H1 (cell line): ENCODE data around the gene SPIRE1.

Experiments used
- CBX5 ChIP-seq: fragments of 300-800, 300-1000 bp; sonication (generic); IDR thresholded peaks from 2 replicates; pipeline ENCODE4 v1.7.1; 2016; ENCODE audit warnings: antibody characterized with exemption, low read length, low read depth
- CTCF ChIP-seq, 3 experiments: IDR thresholded peaks; 1 replicate in 2 of 3; 2 replicates in 1 of 3; pipeline versions ENCODE4 v1.5.1 to v1.6.1; 2011; ENCODE audit warnings: low read length in 3 of 3, mild to moderate bottlenecking in 3 of 3, inconsistent platforms in 2 of 3, low read depth in 1 of 3, moderate library complexity in 1 of 3; ENCODE audit not compliant: insufficient read depth in 1 of 3; ENCODE audit errors: control extremely low read depth in 1 of 3
- EGR1 ChIP-seq: IDR thresholded peaks from 2 replicates; pipeline ENCODE4 v1.6.1; 2011; ENCODE audit warnings: low read depth, low read length, borderline replicate concordance
- GABPA ChIP-seq: IDR thresholded peaks from 2 replicates; pipeline ENCODE4 v1.6.1; 2011; ENCODE audit warnings: mild to moderate bottlenecking, low read length, moderate library complexity, borderline replicate concordance; ENCODE audit not compliant: insufficient read depth
- JUN ChIP-seq: IDR thresholded peaks from 2 replicates; pipeline ENCODE4 v1.6.1; 2011; ENCODE audit warnings: low read depth, mild to moderate bottlenecking, improper control_type of control experiment, low read length
- JUND ChIP-seq: IDR thresholded peaks from 2 replicates; pipeline ENCODE4 v1.6.1; 2011; ENCODE audit warnings: mild to moderate bottlenecking, improper control_type of control experiment, low read length
- POLR2A ChIP-seq, 2 experiments: IDR thresholded peaks; 1 replicate in 1 of 2; 2 replicates in 1 of 2; pipeline ENCODE4 v1.6.1; 2011; ENCODE audit warnings: low read depth in 2 of 2, low read length in 2 of 2, mild to moderate bottlenecking in 2 of 2; ENCODE audit errors: control extremely low read depth in 1 of 2
- POLR2AphosphoS5 ChIP-seq: IDR thresholded peaks from 2 replicates; pipeline ENCODE4 v1.6.1; 2011; ENCODE audit warnings: low read depth, low read length
- RFX5 ChIP-seq: IDR thresholded peaks from 2 replicates; pipeline ENCODE4 v1.6.1; 2011; ENCODE audit warnings: low read depth, low read length, improper control_type of control experiment, borderline replicate concordance
- RNF2 ChIP-seq: fragments of 200-900, 300-1000 bp; sonication (generic); IDR thresholded peaks from 2 replicates; pipeline ENCODE4 v1.7.1; 2016; ENCODE audit warnings: borderline replicate concordance, low read depth, mild to moderate bottlenecking, antibody characterized with exemption, low read length; ENCODE audit not compliant: poor library complexity, severe bottlenecking; ENCODE audit errors: missing control alignments
- SP2 ChIP-seq: IDR thresholded peaks from 2 replicates; pipeline ENCODE4 v1.6.1; 2012; ENCODE audit warnings: mild to moderate bottlenecking, low read length, inconsistent platforms
- TF ChIP-seq, protein P1 (sequence below): IDR thresholded peaks from 2 replicates; pipeline ENCODE4 v1.6.1; 2012; ENCODE audit warnings: inconsistent platforms

GRCh38 chr18:12485479-12486105 lies 172.3 kb downstream of the SPIRE1 start:
- no peak for TF ChIP-seq GABPA
- no peak for TF ChIP-seq JUN
- no peak for TF ChIP-seq POLR2AphosphoS5
- TF ChIP-seq CTCF (IDR thresholded peaks at IDR 0.05; ENCODE audit: control extremely low read depth in 1 of 3, insufficient read depth in 1 of 3, low read depth in 1 of 3, low read length in 3 of 3): no peak
- no peak for TF ChIP-seq CBX5
- no peak for TF ChIP-seq RFX5
- no peak for TF ChIP-seq POLR2A (IDR thresholded peaks at IDR 0.05; ENCODE audit: control extremely low read depth in 1 of 2, low read depth in 2 of 2, low read length in 2 of 2)
- TF ChIP-seq EGR1: no peak
- no peak for TF ChIP-seq RNF2
- no peak for TF ChIP-seq JUND
- TF ChIP-seq, protein P1, sequence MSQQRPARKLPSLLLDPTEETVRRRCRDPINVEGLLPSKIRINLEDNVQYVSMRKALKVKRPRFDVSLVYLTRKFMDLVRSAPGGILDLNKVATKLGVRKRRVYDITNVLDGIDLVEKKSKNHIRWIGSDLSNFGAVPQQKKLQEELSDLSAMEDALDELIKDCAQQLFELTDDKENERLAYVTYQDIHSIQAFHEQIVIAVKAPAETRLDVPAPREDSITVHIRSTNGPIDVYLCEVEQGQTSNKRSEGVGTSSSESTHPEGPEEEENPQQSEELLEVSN: no peak
- no peak for TF ChIP-seq SP2
